Neural progenitor cell (in vitro differentiated cells): Measurements from ENCODE around the gene RERE. TPM values are rescaled to one million over a fixed set of nuclear protein-coding genes. Genes with fewer than 3 reads are reported as not detected.

Experiments
- DNase-seq: peaks from one replicate; pipeline ENCODE4 v3.0.0-alpha.2; 2016; ENCODE audit warnings: low spot score
- H2AFZ ChIP-seq: fragments of 200-600 bp; sonication (generic); replicated peaks from 2 replicates; pipeline ENCODE4 v1.6.1; 2016; ENCODE audit warnings: antibody characterized with exemption
- H3F3A ChIP-seq: fragments of 200-600 bp; sonication (generic); 2 replicates; pipeline ENCODE4 v1.6.1; 2016; ENCODE audit warnings: antibody characterized with exemption, low read depth
- H3K27ac ChIP-seq: fragments of 200-600 bp; sonication (generic); 2 replicates; pipeline ENCODE4 v1.5.1; 2016; ENCODE audit warnings: mild to moderate bottlenecking
- H3K27me3 ChIP-seq: fragments of 200-600 bp; sonication (generic); 2 replicates; pipeline ENCODE4 v1.6.1; 2016; ENCODE audit warnings: mild to moderate bottlenecking, moderate library complexity
- H3K36me3 ChIP-seq: fragments of 200-600 bp; sonication (generic); 2 replicates; pipeline ENCODE4 v1.5.1; 2016
- H3K4me1 ChIP-seq: fragments of 200-600 bp; sonication (generic); 2 replicates; pipeline ENCODE4 v1.6.1; 2016; ENCODE audit warnings: mixed run types
- H3K4me2 ChIP-seq: fragments of 200-600 bp; sonication (generic); 2 replicates; pipeline ENCODE4 v1.6.1; 2016
- H3K4me3 ChIP-seq: fragments of 200-600 bp; sonication (generic); 2 replicates; pipeline ENCODE4 v1.5.1; 2016
- H3K79me2 ChIP-seq: fragments of 200-600 bp; sonication (generic); 2 replicates; pipeline ENCODE4 v1.6.1; 2016; ENCODE audit warnings: low read depth
- H3K9ac ChIP-seq: fragments of 200-600 bp; sonication (generic); 2 replicates; pipeline ENCODE4 v1.6.1; 2016
- H3K9me3 ChIP-seq: fragments of 200-600 bp; sonication (generic); 2 replicates; pipeline ENCODE4 v1.5.1; 2016; ENCODE audit warnings: low read depth
- H4K20me1 ChIP-seq: fragments of 200-600 bp; sonication (generic); 2 replicates; pipeline ENCODE4 v1.6.1; 2016; ENCODE audit warnings: low read depth
- H3K27ac Mint-ChIP-seq: 3 replicates; pipeline ENCODE4 v1.8.0; 2021; ENCODE audit warnings: mixed read lengths
- H3K27me3 Mint-ChIP-seq: 2 replicates; pipeline ENCODE4 v1.8.0; 2022; ENCODE audit warnings: low read depth, mild to moderate bottlenecking, inconsistent platforms, moderate library complexity, mixed read lengths; ENCODE audit not compliant: insufficient read depth
- H3K36me3 Mint-ChIP-seq: 3 replicates; pipeline ENCODE4 v1.8.0; 2021; ENCODE audit warnings: mixed read lengths
- H3K4me1 Mint-ChIP-seq: 3 replicates; pipeline ENCODE4 v1.8.0; 2021; ENCODE audit warnings: mixed read lengths
- H3K4me3 Mint-ChIP-seq: 3 replicates; pipeline ENCODE4 v1.8.0; 2021; ENCODE audit warnings: mild to moderate bottlenecking, moderate library complexity, mixed read lengths
- H3K9me3 Mint-ChIP-seq: 3 replicates; pipeline ENCODE4 v1.8.0; 2020; ENCODE audit warnings: mixed read lengths
- CTCF ChIP-seq: fragments of 200-600 bp; sonication (generic); IDR thresholded peaks from 2 replicates; pipeline ENCODE4 v1.5.1; 2017; ENCODE audit warnings: antibody characterized with exemption, mild to moderate bottlenecking
- EZH2 ChIP-seq: fragments of 200-600 bp; sonication (generic); IDR thresholded peaks from 2 replicates; pipeline ENCODE4 v1.6.1; 2017; ENCODE audit warnings: antibody characterized with exemption, mild to moderate bottlenecking, moderate library complexity
- EZH2phosphoT487 ChIP-seq: fragments of 200-600 bp; sonication (generic); IDR thresholded peaks from 2 replicates; pipeline ENCODE4 v1.6.1; 2017; ENCODE audit warnings: antibody characterized with exemption
- total RNA-seq: library from RNA; depleted of rRNA; stranded (reverse); fragments of >200 nt; gene quantifications from 2 replicates; pipeline ENCODE4 v1.2.3, GENCODE V29; 2015; ENCODE audit warnings: low replicate concordance

RERE gene
- total RNA-seq, 1 donor from 2014 or later = 29.8 TPM

- peaks cover 21% of the 10 kb centered on the region for H3K4me1 ChIP-seq
- TF ChIP-seq EZH2 = no peak
- peak; percentile 67 for TF ChIP-seq CTCF
- no peaks in the 10 kb centered on the region for H3K9me3 Mint-ChIP-seq
- H3K4me3 Mint-ChIP-seq = no peak overlapping the region
- no peak overlapping the region for H3K9ac ChIP-seq
- no peak overlapping the region for H3K27ac ChIP-seq
- H3K27me3 Mint-ChIP-seq = peaks cover 14% of the 10 kb centered on the region
- peak; percentile 71 for DNase-seq
- H3F3A ChIP-seq = peaks cover 100% of the 10 kb centered on the region
- peaks cover 29% of the 10 kb centered on the region for H3K79me2 ChIP-seq
- H3K4me3 ChIP-seq = no peak overlapping the region
- H3K36me3 Mint-ChIP-seq = peaks cover 58% of the 10 kb centered on the region
- H4K20me1 ChIP-seq = peaks cover 98% of the 10 kb centered on the region
- H3K36me3 ChIP-seq = peaks cover 36% of the 10 kb centered on the region
- no peak overlapping the region for H2AFZ ChIP-seq
- no peaks in the 10 kb centered on the region for H3K27me3 ChIP-seq
- no peaks in the 10 kb centered on the region for H3K9me3 ChIP-seq
- H3K4me1 Mint-ChIP-seq = peaks cover 46% of the 10 kb centered on the region
- no peak overlapping the region for H3K27ac Mint-ChIP-seq
- H3K4me2 ChIP-seq = no peak overlapping the region
Observed at GRCh38 chr1:8862528-8862927, 45.1 kb upstream of the RERE start.

- Histone ChIP-seq H2AFZ (no peak overlapping the region), H3K4me2 (no peak overlapping the region), H3K27ac (peak overlapping the region; percentile 63), H3K27me3 (no peaks in the 10 kb centered on the region), H3K9me3 (no peaks in the 10 kb centered on the region), H3K9ac (no peak overlapping the region), H3K4me1 (peaks cover 21% of the 10 kb centered on the region), H3K36me3 (peaks cover 26% of the 10 kb centered on the region), H3F3A (peaks cover 100% of the 10 kb centered on the region), H3K79me2 (peaks cover 14% of the 10 kb centered on the region), H4K20me1 (peaks cover 91% of the 10 kb centered on the region), H3K4me3 (no peak overlapping the region)
- no peaks in the 10 kb centered on the region for H3K9me3 Mint-ChIP-seq
- peak overlapping the region; percentile 57 for H3K4me3 Mint-ChIP-seq
- H3K36me3 Mint-ChIP-seq = peaks cover 52% of the 10 kb centered on the region
- H3K4me1 Mint-ChIP-seq = peaks cover 53% of the 10 kb centered on the region
- peaks cover 14% of the 10 kb centered on the region for H3K27me3 Mint-ChIP-seq
- no peak for DNase-seq
- TF ChIP-seq EZH2phosphoT487 (no peak), CTCF (no peak), EZH2 (no peak)
- no peak overlapping the region for H3K27ac Mint-ChIP-seq
Observed at GRCh38 chr1:8860738-8861516, 43.5 kb upstream of the RERE start.

- TF ChIP-seq CTCF = peak; percentile 76
- TF ChIP-seq EZH2phosphoT487 = no peak
- H3K36me3 Mint-ChIP-seq = peaks cover 44% of the 10 kb centered on the region
- Histone ChIP-seq H3K27ac (no peak overlapping the region), H3K4me2 (no peak overlapping the region), H3K9ac (no peak overlapping the region), H4K20me1 (peaks cover 72% of the 10 kb centered on the region), H2AFZ (no peak overlapping the region), H3K27me3 (no peaks in the 10 kb centered on the region), H3K36me3 (peaks cover 20% of the 10 kb centered on the region), H3K9me3 (no peaks in the 10 kb centered on the region), H3F3A (peaks cover 88% of the 10 kb centered on the region), H3K4me3 (no peak overlapping the region), H3K4me1 (peaks cover 6% of the 10 kb centered on the region), H3K79me2 (peaks cover 5% of the 10 kb centered on the region)
- H3K27ac Mint-ChIP-seq = peak overlapping the region; percentile 24
- DNase-seq = peak; percentile 62
- H3K4me1 Mint-ChIP-seq = peaks cover 57% of the 10 kb centered on the region
- no peaks in the 10 kb centered on the region for H3K9me3 Mint-ChIP-seq
- H3K27me3 Mint-ChIP-seq = peaks cover 14% of the 10 kb centered on the region
- peak overlapping the region; percentile 41 for H3K4me3 Mint-ChIP-seq
Observed at GRCh38 chr1:8858888-8859706, 41.7 kb upstream of the RERE start.
